Natural killer cell (primary cell): Measurements from ENCODE around the gene DGAT2. TPM values are rescaled to one million over a fixed set of nuclear protein-coding genes. Genes with fewer than 3 reads are reported as not detected.

Experiments used
- ATAC-seq, 3 donors: fragments of 150-1000 bp in 2 of 3; fragments of 200-7000 bp in 1 of 3; cut with Tn5 transposase; 1 replicate in 1 of 3; 2 replicates in 2 of 3; pipeline ENCODE4 v1.10.0; 2021; ENCODE audit warnings: mild to moderate bottlenecking in 2 of 3, moderate library complexity in 2 of 3
- DNase-seq, 2 donors: peaks; one replicate each; pipeline versions ENCODE4 v3.0.0 to v3.0.0-alpha.2; 2013 to 2021; ENCODE audit warnings: mixed read lengths in 1 of 2
- H3K27ac ChIP-seq: one replicate; pipeline ENCODE4 v1.5.1; 2013; ENCODE audit warnings: mild to moderate bottlenecking, low read length
- H3K27me3 ChIP-seq: one replicate; pipeline ENCODE4 v1.6.1; 2013; ENCODE audit warnings: low read length; ENCODE audit not compliant: control insufficient read depth, insufficient read depth
- H3K36me3 ChIP-seq: one replicate; pipeline ENCODE4 v1.6.1; 2013; ENCODE audit warnings: low read length; ENCODE audit not compliant: control insufficient read depth, insufficient read depth
- H3K4me1 ChIP-seq: one replicate; pipeline ENCODE4 v1.6.1; 2013; ENCODE audit warnings: low read length; ENCODE audit not compliant: control insufficient read depth, insufficient read depth
- H3K4me3 ChIP-seq: one replicate; pipeline ENCODE4 v1.5.1; 2013; ENCODE audit warnings: low read length
- H3K9me3 ChIP-seq: one replicate; pipeline ENCODE4 v1.6.1; 2013; ENCODE audit warnings: low read length; ENCODE audit not compliant: control insufficient read depth, insufficient read depth
- H3K27ac Mint-ChIP-seq, 2 donors: one replicate each; pipeline ENCODE4 v1.8.0; 2022; ENCODE audit warnings: mild to moderate bottlenecking in 2 of 2, mixed read lengths in 2 of 2, moderate library complexity in 1 of 2
- H3K27me3 Mint-ChIP-seq, 2 donors: one replicate each; pipeline ENCODE4 v1.8.0; 2022; ENCODE audit warnings: low read depth in 2 of 2, mixed read lengths in 2 of 2
- H3K36me3 Mint-ChIP-seq: one replicate; pipeline ENCODE4 v1.8.0; 2022; ENCODE audit warnings: mixed read lengths
- H3K4me1 Mint-ChIP-seq, 2 donors: one replicate each; pipeline ENCODE4 v1.8.0; 2022; ENCODE audit warnings: mixed read lengths in 2 of 2
- H3K4me3 Mint-ChIP-seq: one replicate; pipeline ENCODE4 v1.8.0; 2022; ENCODE audit warnings: mild to moderate bottlenecking, moderate library complexity, mixed read lengths
- H3K9me3 Mint-ChIP-seq, 2 donors: one replicate each; pipeline ENCODE4 v1.8.0; 2022; ENCODE audit warnings: mixed read lengths in 2 of 2
- WGBS: methylation state at CpG from one replicate; pipeline ENCODE4 v1.1.7; 2013; ENCODE audit warnings: missing lambda C conversion rate; ENCODE audit not compliant: insufficient coverage; 5-methylcytosine and 5-hydroxymethylcytosine counted together
- intact Hi-C: fragments of 100-400 bp; cut with micrococcal nuclease; formaldehyde crosslinking; loops from one replicate; pipeline ENCODE4 v1.14.2; 2022
- total RNA-seq, 4 donors: library from RNA; stranded (reverse); fragments of 120-200 nt in 1 of 4; gene quantifications; one replicate each; pipeline versions ENCODE4 v1.2.3 to v1.2.4, GENCODE V29; 2013 to 2022
- TF ChIP-seq, protein P1 (sequence below): fragments of 200-600 bp; IDR thresholded peaks from one replicate; pipeline ENCODE4 v1.8.0; 2022; ENCODE audit warnings: antibody characterized with exemption

DGAT2 gene
- total RNA-seq, 3 donors from 2014 or later (not counting 1 experiment from before 2014, with no cell fraction given), result 0.24 to 2.8 (median 0.75) TPM

DNA sequence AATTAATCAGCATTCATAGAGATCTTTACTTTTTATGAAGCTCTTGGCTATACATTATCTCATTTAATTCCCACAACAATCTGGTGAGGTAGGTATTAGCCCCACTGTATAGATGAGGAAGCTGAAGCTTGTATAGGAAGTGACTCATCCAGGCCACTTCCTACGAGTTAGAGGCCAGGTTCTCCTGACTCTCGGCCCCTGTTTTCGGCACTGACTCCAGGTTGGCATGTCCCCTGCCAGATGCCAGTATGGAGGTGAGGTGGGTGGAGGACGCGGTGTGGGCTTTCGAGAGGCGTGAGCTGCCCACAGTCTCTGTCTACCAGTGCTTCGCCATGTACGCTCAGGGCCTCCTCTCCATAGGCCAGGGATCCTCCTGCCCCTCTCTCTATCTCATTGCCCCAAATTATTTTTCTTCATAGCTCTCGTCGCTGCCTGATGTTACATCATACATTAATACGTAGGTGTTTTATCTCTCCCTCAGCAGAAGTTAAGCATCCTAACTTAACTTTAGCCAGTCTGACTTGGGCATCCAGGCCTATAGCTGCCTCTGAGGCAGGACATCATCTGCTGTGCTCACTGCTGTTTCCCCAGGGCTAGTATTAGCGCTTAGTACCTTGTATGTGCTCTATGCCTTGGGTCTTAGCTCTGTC lies 9.0 kb downstream of the DGAT2 start:
- Mint-ChIP-seq H3K9me3 (no peaks in the 10 kb centered on the region), H3K4me3 (no peak overlapping the region), H3K27me3 (peaks cover 0 to under 1% of the 10 kb centered on the region in 2 donors), H3K4me1 (peaks cover 18 to 35% of the 10 kb centered on the region in 2 donors), H3K36me3 (no peaks in the 10 kb centered on the region), H3K27ac (peak overlapping the region in 1 of 2 donors; percentile 49)
- no peaks in the 10 kb centered on the region for H3K9me3 ChIP-seq
- intact Hi-C loops, result no loop called here
- peaks cover 36% of the 10 kb centered on the region for H3K4me1 ChIP-seq
- ATAC-seq (peak; percentile 66 to 82 (median 70)), DNase-seq (no peak)
- no peaks in the 10 kb centered on the region for H3K36me3 ChIP-seq
- TF ChIP-seq, protein P1, sequence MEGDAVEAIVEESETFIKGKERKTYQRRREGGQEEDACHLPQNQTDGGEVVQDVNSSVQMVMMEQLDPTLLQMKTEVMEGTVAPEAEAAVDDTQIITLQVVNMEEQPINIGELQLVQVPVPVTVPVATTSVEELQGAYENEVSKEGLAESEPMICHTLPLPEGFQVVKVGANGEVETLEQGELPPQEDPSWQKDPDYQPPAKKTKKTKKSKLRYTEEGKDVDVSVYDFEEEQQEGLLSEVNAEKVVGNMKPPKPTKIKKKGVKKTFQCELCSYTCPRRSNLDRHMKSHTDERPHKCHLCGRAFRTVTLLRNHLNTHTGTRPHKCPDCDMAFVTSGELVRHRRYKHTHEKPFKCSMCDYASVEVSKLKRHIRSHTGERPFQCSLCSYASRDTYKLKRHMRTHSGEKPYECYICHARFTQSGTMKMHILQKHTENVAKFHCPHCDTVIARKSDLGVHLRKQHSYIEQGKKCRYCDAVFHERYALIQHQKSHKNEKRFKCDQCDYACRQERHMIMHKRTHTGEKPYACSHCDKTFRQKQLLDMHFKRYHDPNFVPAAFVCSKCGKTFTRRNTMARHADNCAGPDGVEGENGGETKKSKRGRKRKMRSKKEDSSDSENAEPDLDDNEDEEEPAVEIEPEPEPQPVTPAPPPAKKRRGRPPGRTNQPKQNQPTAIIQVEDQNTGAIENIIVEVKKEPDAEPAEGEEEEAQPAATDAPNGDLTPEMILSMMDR, result no peak
- no peak overlapping the region for H3K27ac ChIP-seq
- WGBS, result 76% methylated on average over 13 of the region's 13 CpGs
- no peak overlapping the region for H3K4me3 ChIP-seq
- H3K27me3 ChIP-seq, result no peaks in the 10 kb centered on the region

DNA sequence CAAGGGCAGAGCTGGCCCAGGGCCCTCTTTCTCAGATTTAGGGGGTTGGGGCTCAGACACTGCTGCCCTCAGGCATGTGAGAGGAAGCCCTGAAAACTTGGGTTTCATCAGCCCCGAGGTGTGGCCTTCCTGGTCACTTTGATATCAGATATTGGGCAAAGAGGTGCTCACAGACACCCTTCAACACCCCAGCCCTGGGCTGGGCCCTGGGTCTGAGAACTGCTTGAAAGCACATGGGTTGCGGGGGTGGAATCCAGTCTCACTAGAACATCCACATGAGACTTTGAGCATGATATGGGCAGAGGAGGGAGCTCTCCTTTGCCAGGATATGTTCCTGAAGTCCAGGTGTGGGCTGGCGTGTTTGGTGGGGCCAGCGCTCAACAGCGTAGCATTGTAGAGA lies 10.4 kb downstream of the DGAT2 start:
- Mint-ChIP-seq H3K27ac (no peak overlapping the region), H3K9me3 (no peaks in the 10 kb centered on the region), H3K36me3 (no peaks in the 10 kb centered on the region), H3K4me3 (no peak overlapping the region), H3K4me1 (peaks cover 18 to 30% of the 10 kb centered on the region in 2 donors), H3K27me3 (no peaks in the 10 kb centered on the region)
- intact Hi-C loops, result no loop called here
- no peak for ATAC-seq
- Histone ChIP-seq H3K4me3 (no peak overlapping the region), H3K27ac (no peak overlapping the region), H3K4me1 (peaks cover 22% of the 10 kb centered on the region), H3K9me3 (no peaks in the 10 kb centered on the region), H3K27me3 (no peaks in the 10 kb centered on the region), H3K36me3 (no peaks in the 10 kb centered on the region)
- TF ChIP-seq, protein P1, result no peak
- DNase-seq, result no peak
- WGBS, result 85% methylated on average over 5 of the region's 5 CpGs

DNA sequence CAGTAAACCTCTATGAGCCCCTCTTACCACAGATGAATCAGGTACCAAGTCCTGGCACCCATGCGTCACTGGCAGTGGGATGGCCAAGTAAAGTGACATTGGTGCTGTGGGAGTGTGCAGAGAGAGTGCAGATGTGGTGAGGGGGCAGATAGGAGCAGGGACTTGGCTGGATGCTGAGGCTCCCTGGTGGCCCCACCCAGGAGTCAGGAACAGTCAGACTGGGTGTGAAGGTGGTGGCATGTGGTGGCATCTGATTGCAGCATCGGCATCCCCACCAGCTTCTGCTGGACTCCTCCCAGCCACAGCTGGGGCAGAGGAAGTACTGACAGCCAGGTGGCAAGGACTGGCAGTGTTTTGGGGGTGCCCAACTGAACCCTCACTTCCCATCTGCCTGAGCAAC lies 11.4 kb downstream of the DGAT2 start:
- WGBS, result 38% methylated on average over 2 of the region's 2 CpGs
- no peaks in the 10 kb centered on the region for H3K9me3 Mint-ChIP-seq
- peaks cover 18 to 30% of the 10 kb centered on the region in 2 donors for H3K4me1 Mint-ChIP-seq
- DNase-seq, result no peak
- H3K4me3 Mint-ChIP-seq, result no peak overlapping the region
- H3K36me3 Mint-ChIP-seq, result no peaks in the 10 kb centered on the region
- intact Hi-C loops, result no loop called here
- Histone ChIP-seq H3K4me3 (no peak overlapping the region), H3K27me3 (no peaks in the 10 kb centered on the region), H3K27ac (no peak overlapping the region), H3K4me1 (peaks cover 20% of the 10 kb centered on the region), H3K36me3 (no peaks in the 10 kb centered on the region), H3K9me3 (no peaks in the 10 kb centered on the region)
- H3K27me3 Mint-ChIP-seq, result no peaks in the 10 kb centered on the region
- ATAC-seq, result no peak
- no peak overlapping the region for H3K27ac Mint-ChIP-seq
- TF ChIP-seq, protein P1, result no peak

DNA sequence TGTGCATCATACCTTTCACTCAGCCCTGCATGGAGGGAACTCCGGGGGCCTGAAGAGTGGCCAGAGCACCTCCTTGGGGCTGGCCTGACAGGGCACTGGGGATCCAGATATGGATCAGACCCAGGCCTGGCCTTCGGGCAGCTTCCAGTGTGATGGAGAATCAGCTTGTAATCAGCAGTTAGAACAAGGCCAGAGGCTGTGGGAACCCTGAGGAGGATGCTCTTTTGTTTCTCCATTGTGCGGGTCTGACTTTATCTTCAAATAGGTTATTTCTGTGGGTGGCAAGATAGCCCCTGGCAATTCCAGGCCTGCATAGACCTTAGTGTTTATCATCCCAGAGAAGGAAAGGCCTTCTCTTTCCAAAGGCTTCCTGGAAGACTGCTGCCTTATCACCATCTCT lies 12.3 kb downstream of the DGAT2 start:
- WGBS, result 89% methylated on average over 3 of the region's 3 CpGs
- Mint-ChIP-seq H3K36me3 (no peaks in the 10 kb centered on the region), H3K4me3 (no peak overlapping the region), H3K4me1 (peaks cover 18 to 30% of the 10 kb centered on the region in 2 donors), H3K9me3 (no peaks in the 10 kb centered on the region), H3K27me3 (no peaks in the 10 kb centered on the region), H3K27ac (no peak overlapping the region)
- intact Hi-C loops, result no loop called here
- H3K4me1 ChIP-seq, result peaks cover 20% of the 10 kb centered on the region
- no peaks in the 10 kb centered on the region for H3K36me3 ChIP-seq
- DNase-seq (no peak), ATAC-seq (no peak)
- H3K27ac ChIP-seq, result no peak overlapping the region
- TF ChIP-seq, protein P1, result no peak
- H3K27me3 ChIP-seq, result no peaks in the 10 kb centered on the region
- no peak overlapping the region for H3K4me3 ChIP-seq
- H3K9me3 ChIP-seq, result no peaks in the 10 kb centered on the region
